GM12878 (cell line): ENCODE measurements around the gene ZDHHC14. TPM values are rescaled to one million over a fixed set of nuclear protein-coding genes. Genes with fewer than 3 reads are reported as not detected.

Experiments
- ATAC-seq: fragments of 200-7000 bp; cut with Tn5 transposase; 3 replicates; pipeline ENCODE4 v1.9.1; 2020; ENCODE audit warnings: mild to moderate bottlenecking, moderate library complexity
- BruUV-seq: library from RNA; stranded (reverse); fragments of 400-500 nt; replicated peaks from 2 replicates; lab custom pipeline; 2021; lab: Mats Ljungman, UMichigan
- CTCF ChIA-PET: fragments of 300-600 bp; sonication (Branson Sonifier 250); formaldehyde crosslinking; extraction: SDS; loops from one replicate; lab custom pipeline; 2021; ENCODE audit warnings: inconsistent platforms; lab: Yijun Ruan, JAX
- POLR2A ChIA-PET: fragments of 350-600 bp; formaldehyde crosslinking; extraction: SDS; loops from one replicate; lab custom pipeline; 2021; ENCODE audit warnings: inconsistent platforms; lab: Charles Lee
- RAD21 ChIA-PET: fragments of 300-600 bp; sonication (Branson Sonifier 250); formaldehyde crosslinking; loops from one replicate; lab custom pipeline; 2023; ENCODE audit warnings: antibody characterized with exemption; ENCODE audit not compliant: unreplicated experiment; lab: Charles Lee
- SMC1A ChIA-PET: fragments of 300-600 bp; sonication (Branson Sonifier 250); formaldehyde crosslinking; loops from one replicate; lab custom pipeline; 2023; ENCODE audit not compliant: unreplicated experiment, uncharacterized antibody; lab: Charles Lee
- DNase-seq: peaks from one replicate; pipeline ENCODE4 v3.0.0-alpha.2; 2011; ENCODE audit warnings: low read depth, low spot score
- FAIRE-seq: peaks from 3 replicates; lab custom pipeline; 2011; peaks lifted over from hg19 to GRCh38; lab: Jason Lieb, UNC
- H2AFZ ChIP-seq: 2 replicates; pipeline ENCODE4 v1.6.0; 2011; ENCODE audit warnings: low read depth, low read length, control low read depth; ENCODE audit not compliant: control insufficient read depth
- H3K27ac ChIP-seq: 2 replicates; pipeline ENCODE4 v1.5.1; 2011; ENCODE audit warnings: control low read depth; ENCODE audit not compliant: control insufficient read depth, insufficient read depth
- H3K27me3 ChIP-seq, 2 experiments: replicated peaks in 1 of 2; 2 replicates each; pipeline versions ENCODE4 v1.6.0 to v1.6.1; 2011; ENCODE audit warnings: low read length in 1 of 2; ENCODE audit not compliant: control insufficient read depth in 2 of 2, insufficient read depth in 2 of 2
- H3K36me3 ChIP-seq, 2 experiments: 2 replicates each; pipeline ENCODE4 v1.5.1; 2011; ENCODE audit warnings: low read length in 1 of 2; ENCODE audit not compliant: control insufficient read depth in 2 of 2, insufficient read depth in 2 of 2
- H3K4me1 ChIP-seq: 2 replicates; pipeline ENCODE4 v1.6.1; 2011; ENCODE audit warnings: mild to moderate bottlenecking, low read length, moderate library complexity, mixed read lengths; ENCODE audit not compliant: control insufficient read depth, insufficient read depth
- H3K4me2 ChIP-seq: 2 replicates; pipeline ENCODE4 v1.6.0; 2011; ENCODE audit warnings: control low read depth; ENCODE audit not compliant: control insufficient read depth, insufficient read depth
- H3K4me3 ChIP-seq: fragments of 200-600 bp; sonication (generic); 2 replicates; pipeline ENCODE4 v1.5.1; 2016
- H3K79me2 ChIP-seq: 2 replicates; pipeline ENCODE4 v1.6.0; 2011; ENCODE audit warnings: low read length; ENCODE audit not compliant: control insufficient read depth, insufficient read depth
- H3K9ac ChIP-seq: 2 replicates; pipeline ENCODE4 v1.8.0; 2011; ENCODE audit warnings: low read length, control low read depth, mixed read lengths; ENCODE audit not compliant: control insufficient read depth, insufficient read depth
- H3K9me3 ChIP-seq: replicated peaks from 3 replicates; pipeline ENCODE4 v1.5.1; 2011; ENCODE audit warnings: mild to moderate bottlenecking, low read length; ENCODE audit not compliant: control insufficient read depth, insufficient read depth
- H4K20me1 ChIP-seq: 2 replicates; pipeline ENCODE4 v1.6.0; 2011; ENCODE audit not compliant: control insufficient read depth, insufficient read depth
- EZH2 ChIP-seq: IDR thresholded peaks from 2 replicates; pipeline ENCODE4 v1.6.1; 2012; ENCODE audit warnings: low read depth, mild to moderate bottlenecking, control low read depth, inconsistent platforms, low read length, borderline replicate concordance; ENCODE audit not compliant: control insufficient read depth
- GATAD2B ChIP-seq: fragments of 450-650 bp; conservative IDR thresholded peaks from 2 replicates; pipeline ENCODE4 v1.6.1; 2017; ENCODE audit warnings: low read depth, mild to moderate bottlenecking, moderate library complexity
- HDAC6 ChIP-seq: fragments of 200-600 bp; sonication (generic); IDR thresholded peaks from one replicate; pipeline ENCODE4 v1.8.0; 2017; ENCODE audit warnings: antibody characterized with exemption; ENCODE audit not compliant: unreplicated experiment
- IKZF2 ChIP-seq, 2 experiments: fragments of 450-650 bp; IDR thresholded peaks; 2 replicates each; pipeline ENCODE4 v1.6.1; 2017; ENCODE audit warnings: mild to moderate bottlenecking in 2 of 2, moderate library complexity in 2 of 2
- NR2C1 ChIP-seq: fragments of 450-650 bp; IDR thresholded peaks from 2 replicates; pipeline ENCODE4 v1.6.1; 2017; ENCODE audit warnings: antibody characterized with exemption, mild to moderate bottlenecking, moderate library complexity
- NRF1 ChIP-seq: conservative IDR thresholded peaks from 2 replicates; pipeline ENCODE4 v1.6.1; 2011; ENCODE audit warnings: mild to moderate bottlenecking, low read depth, low read length, improper control_type of control experiment
- PAX8 ChIP-seq: fragments of 450-650 bp; IDR thresholded peaks from 2 replicates; pipeline ENCODE4 v1.6.1; 2017; ENCODE audit warnings: mild to moderate bottlenecking, moderate library complexity
- SIX5 ChIP-seq: IDR thresholded peaks from 2 replicates; pipeline ENCODE4 v1.6.1; 2011; ENCODE audit warnings: mild to moderate bottlenecking, low read depth, low read length, moderate library complexity; ENCODE audit not compliant: severe bottlenecking
- ZNF207 ChIP-seq: fragments of 450-650 bp; IDR thresholded peaks from 2 replicates; pipeline ENCODE4 v1.6.1; 2014; ENCODE audit warnings: antibody characterized with exemption, mild to moderate bottlenecking, borderline replicate concordance
- WGBS: methylation state at CpG from one replicate; pipeline ENCODE4 v1.1.6; 2016; ENCODE audit warnings: low lambda C conversion rate; ENCODE audit not compliant: insufficient replicate concordance, insufficient coverage; ENCODE audit errors: missing lambda C conversion rate; 5-methylcytosine and 5-hydroxymethylcytosine counted together
- in situ Hi-C: fragments of 300-500 bp; cut with MboI; formaldehyde crosslinking; loops from 9 replicates; pipeline ENCODE4 v1.14.3; 2018; ENCODE audit warnings: mixed read lengths
- intact Hi-C: fragments of 100-400 bp; cut with micrococcal nuclease; formaldehyde crosslinking; loops from one replicate; pipeline ENCODE4 v1.14.2; 2022; ENCODE audit not compliant: unreplicated experiment
- polyA plus RNA-seq, 11 experiments: library from polyadenylated mRNA; depleted of rRNA in 4 of 11; unstranded in 6 of 11; stranded (reverse) in 5 of 11; fragments of >200 nt; fragmentation: Nextera tagmentation in 4 of 11; fragmentation: Illumina TruSeq in 1 of 11; extraction: Ambion mirVana in 4 of 11; extraction: Trizol in 1 of 11; gene quantifications; 1 replicate in 1 of 11; 2 replicates in 10 of 11; pipeline versions ENCODE4 v1.2.1 to v1.2.3, GENCODE V29; 2011 to 2016; ENCODE audit warnings: inconsistent platforms in 2 of 11, missing spikeins in 2 of 11, low read depth in 1 of 11
- total RNA-seq, 4 experiments: library from RNA; depleted of rRNA in 3 of 4; stranded (reverse); fragments of >200 nt in 3 of 4; fragmentation: Illumina TruSeq in 1 of 4; extraction: Trizol in 1 of 4; gene quantifications; 2 replicates each; pipeline versions ENCODE4 v1.2.1 to v1.2.3, GENCODE V29; 2013 to 2021
- TF ChIP-seq, protein P1 (sequence below): fragments of 450-650 bp; IDR thresholded peaks from 2 replicates; pipeline ENCODE4 v1.6.1; 2017; ENCODE audit warnings: low read depth, mild to moderate bottlenecking, moderate library complexity
- TF ChIP-seq, protein P2 (sequence below): IDR thresholded peaks from 2 replicates; pipeline ENCODE4 v1.6.1; 2011; ENCODE audit warnings: borderline replicate concordance, low read depth, mild to moderate bottlenecking, moderate library complexity, low read length; ENCODE audit not compliant: insufficient read depth, poor library complexity, severe bottlenecking
- TF ChIP-seq, protein P3 (sequence below): IDR thresholded peaks from 2 replicates; pipeline ENCODE4 v1.6.1; 2012; ENCODE audit warnings: improper control_type of control experiment, low read depth, low read length; ENCODE audit not compliant: insufficient replicate concordance

Gene ZDHHC14
- total and polyA plus RNA-seq, 10 of the 15 experiments (the other 5 are each of a cell fraction or from before 2014, with no cell fraction given): 0.15 to 16.0 (median 0.76) TPM; not detected in 1

DNA sequence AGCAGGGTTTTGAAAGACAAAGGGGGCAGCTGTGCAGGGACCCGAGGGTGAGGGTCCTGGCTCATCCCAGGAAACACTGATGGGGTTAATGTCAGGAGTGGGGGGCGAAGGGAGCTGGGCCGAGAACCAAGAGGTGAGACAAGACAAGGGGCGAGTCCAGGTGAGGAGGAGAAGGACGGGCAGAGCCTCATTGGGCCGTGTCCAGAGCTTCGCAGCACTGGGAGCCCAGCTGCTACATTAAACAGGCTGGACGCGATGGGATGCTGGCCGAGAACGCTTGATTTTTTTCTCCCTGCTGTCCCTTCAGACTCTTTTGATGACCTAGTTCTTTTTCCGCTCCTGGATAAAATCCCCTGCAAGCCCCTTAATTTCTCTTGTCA is 269.3 kb downstream of the ZDHHC14 start:
- no peak overlapping the region for H3K27ac ChIP-seq
- no peak overlapping the region for H3K9ac ChIP-seq
- no peaks in the 10 kb centered on the region for H4K20me1 ChIP-seq
- no peaks in the 10 kb centered on the region for H3K27me3 ChIP-seq
- ChIA-PET POLR2A (no interaction called here), SMC1A (no interaction called here), RAD21 (no interaction called here), CTCF (interaction anchor here (1.1 kb wide), 1 partner anchor 18 kb away, joined by 3 read pairs; no protein-coding TSS in a partner anchor)
- peaks cover 0 to 1% of the 10 kb centered on the region in 2 experiments; a peak in 1 of 4 replicates for H3K36me3 ChIP-seq
- no peak overlapping the region for H2AFZ ChIP-seq
- ATAC-seq: no peak
- no peaks in the 10 kb centered on the region; the same call in 2 of the 3 replicates for H3K9me3 ChIP-seq
- no peak overlapping the region for H3K4me2 ChIP-seq
- no TSS peak for BruUV-seq
- 55% methylated on average over 12 of the region's 12 CpGs for WGBS
- no peaks in the 10 kb centered on the region for H3K4me1 ChIP-seq
- in situ Hi-C loops: no loop called here
- H3K79me2 ChIP-seq: no peaks in the 10 kb centered on the region
- DNase-seq: no peak
- intact Hi-C loops: no loop called here
- no peak for FAIRE-seq
- H3K4me3 ChIP-seq: no peak overlapping the region
- no peak for TF ChIP-seq GATAD2B
- no peak for TF ChIP-seq PAX8
- TF ChIP-seq ZNF207: no peak
- no peak for TF ChIP-seq NRF1
- TF ChIP-seq, protein P1, sequence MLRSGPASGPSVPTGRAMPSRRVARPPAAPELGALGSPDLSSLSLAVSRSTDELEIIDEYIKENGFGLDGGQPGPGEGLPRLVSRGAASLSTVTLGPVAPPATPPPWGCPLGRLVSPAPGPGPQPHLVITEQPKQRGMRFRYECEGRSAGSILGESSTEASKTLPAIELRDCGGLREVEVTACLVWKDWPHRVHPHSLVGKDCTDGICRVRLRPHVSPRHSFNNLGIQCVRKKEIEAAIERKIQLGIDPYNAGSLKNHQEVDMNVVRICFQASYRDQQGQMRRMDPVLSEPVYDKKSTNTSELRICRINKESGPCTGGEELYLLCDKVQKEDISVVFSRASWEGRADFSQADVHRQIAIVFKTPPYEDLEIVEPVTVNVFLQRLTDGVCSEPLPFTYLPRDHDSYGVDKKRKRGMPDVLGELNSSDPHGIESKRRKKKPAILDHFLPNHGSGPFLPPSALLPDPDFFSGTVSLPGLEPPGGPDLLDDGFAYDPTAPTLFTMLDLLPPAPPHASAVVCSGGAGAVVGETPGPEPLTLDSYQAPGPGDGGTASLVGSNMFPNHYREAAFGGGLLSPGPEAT: no peak
- TF ChIP-seq, protein P2, sequence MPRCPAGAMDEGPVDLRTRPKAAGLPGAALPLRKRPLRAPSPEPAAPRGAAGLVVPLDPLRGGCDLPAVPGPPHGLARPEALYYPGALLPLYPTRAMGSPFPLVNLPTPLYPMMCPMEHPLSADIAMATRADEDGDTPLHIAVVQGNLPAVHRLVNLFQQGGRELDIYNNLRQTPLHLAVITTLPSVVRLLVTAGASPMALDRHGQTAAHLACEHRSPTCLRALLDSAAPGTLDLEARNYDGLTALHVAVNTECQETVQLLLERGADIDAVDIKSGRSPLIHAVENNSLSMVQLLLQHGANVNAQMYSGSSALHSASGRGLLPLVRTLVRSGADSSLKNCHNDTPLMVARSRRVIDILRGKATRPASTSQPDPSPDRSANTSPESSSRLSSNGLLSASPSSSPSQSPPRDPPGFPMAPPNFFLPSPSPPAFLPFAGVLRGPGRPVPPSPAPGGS: no peak
- TF ChIP-seq SIX5: no peak
- TF ChIP-seq IKZF2 (IDR thresholded peaks at IDR 0.05): no peak
- TF ChIP-seq, protein P3, sequence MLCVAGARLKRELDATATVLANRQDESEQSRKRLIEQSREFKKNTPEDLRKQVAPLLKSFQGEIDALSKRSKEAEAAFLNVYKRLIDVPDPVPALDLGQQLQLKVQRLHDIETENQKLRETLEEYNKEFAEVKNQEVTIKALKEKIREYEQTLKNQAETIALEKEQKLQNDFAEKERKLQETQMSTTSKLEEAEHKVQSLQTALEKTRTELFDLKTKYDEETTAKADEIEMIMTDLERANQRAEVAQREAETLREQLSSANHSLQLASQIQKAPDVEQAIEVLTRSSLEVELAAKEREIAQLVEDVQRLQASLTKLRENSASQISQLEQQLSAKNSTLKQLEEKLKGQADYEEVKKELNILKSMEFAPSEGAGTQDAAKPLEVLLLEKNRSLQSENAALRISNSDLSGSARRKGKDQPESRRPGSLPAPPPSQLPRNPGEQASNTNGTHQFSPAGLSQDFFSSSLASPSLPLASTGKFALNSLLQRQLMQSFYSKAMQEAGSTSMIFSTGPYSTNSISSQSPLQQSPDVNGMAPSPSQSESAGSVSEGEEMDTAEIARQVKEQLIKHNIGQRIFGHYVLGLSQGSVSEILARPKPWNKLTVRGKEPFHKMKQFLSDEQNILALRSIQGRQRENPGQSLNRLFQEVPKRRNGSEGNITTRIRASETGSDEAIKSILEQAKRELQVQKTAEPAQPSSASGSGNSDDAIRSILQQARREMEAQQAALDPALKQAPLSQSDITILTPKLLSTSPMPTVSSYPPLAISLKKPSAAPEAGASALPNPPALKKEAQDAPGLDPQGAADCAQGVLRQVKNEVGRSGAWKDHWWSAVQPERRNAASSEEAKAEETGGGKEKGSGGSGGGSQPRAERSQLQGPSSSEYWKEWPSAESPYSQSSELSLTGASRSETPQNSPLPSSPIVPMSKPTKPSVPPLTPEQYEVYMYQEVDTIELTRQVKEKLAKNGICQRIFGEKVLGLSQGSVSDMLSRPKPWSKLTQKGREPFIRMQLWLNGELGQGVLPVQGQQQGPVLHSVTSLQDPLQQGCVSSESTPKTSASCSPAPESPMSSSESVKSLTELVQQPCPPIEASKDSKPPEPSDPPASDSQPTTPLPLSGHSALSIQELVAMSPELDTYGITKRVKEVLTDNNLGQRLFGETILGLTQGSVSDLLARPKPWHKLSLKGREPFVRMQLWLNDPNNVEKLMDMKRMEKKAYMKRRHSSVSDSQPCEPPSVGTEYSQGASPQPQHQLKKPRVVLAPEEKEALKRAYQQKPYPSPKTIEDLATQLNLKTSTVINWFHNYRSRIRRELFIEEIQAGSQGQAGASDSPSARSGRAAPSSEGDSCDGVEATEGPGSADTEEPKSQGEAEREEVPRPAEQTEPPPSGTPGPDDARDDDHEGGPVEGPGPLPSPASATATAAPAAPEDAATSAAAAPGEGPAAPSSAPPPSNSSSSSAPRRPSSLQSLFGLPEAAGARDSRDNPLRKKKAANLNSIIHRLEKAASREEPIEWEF: no peak
- no peak for TF ChIP-seq EZH2
- TF ChIP-seq NR2C1: no peak
- no peak for TF ChIP-seq HDAC6
